IMR-90 (cell line): ENCODE measurements around the gene TBX10. TPM values are rescaled to one million over a fixed set of nuclear protein-coding genes. Genes with fewer than 3 reads are reported as not detected.

ENCODE experiments used
- ATAC-seq: fragments of 200-7000 bp; cut with Tn5 transposase; 2 replicates; pipeline ENCODE4 v1.9.1; 2020; ENCODE audit warnings: low read depth, mild to moderate bottlenecking, moderate library complexity
- BruUV-seq: library from RNA; stranded (reverse); fragments of 400-500 nt; replicated peaks from 2 replicates; lab custom pipeline; 2021; lab: Mats Ljungman, UMichigan
- CTCF ChIA-PET: fragments of 300-600 bp; formaldehyde crosslinking; extraction: SDS; loops from one replicate; lab custom pipeline; 2021; ENCODE audit warnings: antibody characterized with exemption; lab: Yijun Ruan, JAX
- POLR2A ChIA-PET: fragments of 300-600 bp; sonication (Branson Sonifier 250); formaldehyde crosslinking; loops from one replicate; lab custom pipeline; 2022; ENCODE audit warnings: antibody characterized with exemption; ENCODE audit not compliant: unreplicated experiment; lab: Charles Lee
- DNase-seq: peaks from one replicate; pipeline ENCODE4 v3.0.0; 2013
- H2AFZ ChIP-seq: replicated peaks from 2 replicates; pipeline ENCODE3; 2013; ENCODE audit warnings: low read length, mild to moderate bottlenecking; ENCODE audit not compliant: poor library complexity
- H2AK5ac ChIP-seq: 2 replicates; pipeline ENCODE4 v1.6.1; 2013; ENCODE audit warnings: low read depth, low read length, inconsistent platforms
- H2AK9ac ChIP-seq: replicated peaks from 2 replicates; pipeline ENCODE3; 2013; ENCODE audit warnings: mild to moderate bottlenecking, low read depth, low read length, moderate library complexity; ENCODE audit not compliant: poor library complexity
- H2BK120ac ChIP-seq: 2 replicates; pipeline ENCODE4 v1.6.1; 2013; ENCODE audit warnings: low read depth, low read length, inconsistent platforms
- H2BK15ac ChIP-seq: 3 replicates; pipeline ENCODE4 v1.6.1; 2013; ENCODE audit warnings: low read depth, low read length, inconsistent platforms
- H2BK20ac ChIP-seq: 2 replicates; pipeline ENCODE4 v1.6.1; 2013; ENCODE audit warnings: low read depth, mild to moderate bottlenecking, inconsistent platforms, low read length, moderate library complexity
- H2BK5ac ChIP-seq: 2 replicates; pipeline ENCODE4 v1.6.1; 2013; ENCODE audit warnings: mild to moderate bottlenecking, low read depth, low read length, inconsistent platforms; ENCODE audit not compliant: poor library complexity, severe bottlenecking
- H3K14ac ChIP-seq: replicated peaks from 2 replicates; pipeline ENCODE4 v1.6.1; 2013; ENCODE audit warnings: low read depth, low read length, inconsistent platforms
- H3K18ac ChIP-seq: 2 replicates; pipeline ENCODE4 v1.6.1; 2013; ENCODE audit warnings: low read depth, low read length, control low read depth
- H3K23ac ChIP-seq: 2 replicates; pipeline ENCODE4 v1.6.1; 2013; ENCODE audit warnings: low read depth, low read length, inconsistent platforms
- H3K27ac ChIP-seq: 2 replicates; pipeline ENCODE4 v1.5.1; 2013; ENCODE audit warnings: mild to moderate bottlenecking, control low read depth, low read length; ENCODE audit not compliant: insufficient read depth
- H3K27me3 ChIP-seq: 2 replicates; pipeline ENCODE4 v1.6.1; 2013; ENCODE audit warnings: low read length; ENCODE audit not compliant: control insufficient read depth, insufficient read depth
- H3K36me3 ChIP-seq: 2 replicates; pipeline ENCODE4 v1.6.1; 2013; ENCODE audit warnings: low read length, mixed read lengths; ENCODE audit not compliant: control insufficient read depth, insufficient read depth
- H3K4ac ChIP-seq: 2 replicates; pipeline ENCODE4 v1.6.1; 2013; ENCODE audit warnings: low read depth, low read length, inconsistent platforms
- H3K4me1 ChIP-seq: 2 replicates; pipeline ENCODE4 v1.6.1; 2013; ENCODE audit warnings: low read length, mixed read lengths; ENCODE audit not compliant: control insufficient read depth, insufficient read depth
- H3K4me2 ChIP-seq: 2 replicates; pipeline ENCODE4 v1.6.1; 2013; ENCODE audit warnings: low read depth, mild to moderate bottlenecking, control low read depth, low read length, moderate library complexity
- H3K4me3 ChIP-seq: 2 replicates; pipeline ENCODE4 v1.5.1; 2013; ENCODE audit warnings: low read depth, mild to moderate bottlenecking, control low read depth, low read length, moderate library complexity; ENCODE audit not compliant: insufficient read depth
- H3K56ac ChIP-seq: 2 replicates; pipeline ENCODE4 v1.6.1; 2013; ENCODE audit warnings: low read length, inconsistent platforms; ENCODE audit not compliant: insufficient read depth; ENCODE audit errors: extremely low read depth
- H3K79me1 ChIP-seq, 2 experiments: 2 replicates each; pipeline ENCODE4 v1.6.1; 2013; ENCODE audit warnings: low read length in 2 of 2, inconsistent platforms in 1 of 2, low read depth in 1 of 2
- H3K9ac ChIP-seq: 2 replicates; pipeline ENCODE4 v1.6.1; 2013; ENCODE audit warnings: low read depth, low read length, control low read depth
- H3K9me1 ChIP-seq: 2 replicates; pipeline ENCODE4 v1.6.1; 2013; ENCODE audit warnings: low read length, inconsistent platforms; ENCODE audit not compliant: insufficient read depth
- H3K9me3 ChIP-seq: 2 replicates; pipeline ENCODE4 v1.6.1; 2013; ENCODE audit warnings: low read length; ENCODE audit not compliant: control insufficient read depth, insufficient read depth
- H4K20me1 ChIP-seq: 2 replicates; pipeline ENCODE4 v1.6.1; 2013; ENCODE audit warnings: low read length, inconsistent platforms; ENCODE audit not compliant: insufficient read depth
- H4K5ac ChIP-seq: 2 replicates; pipeline ENCODE4 v1.6.1; 2013; ENCODE audit warnings: mild to moderate bottlenecking, low read depth, low read length, control low read depth
- H4K8ac ChIP-seq, 2 experiments: 2 replicates each; pipeline ENCODE4 v1.6.1; 2013; ENCODE audit warnings: low read depth in 2 of 2, low read length in 2 of 2, control low read depth in 1 of 2, inconsistent platforms in 1 of 2
- H4K91ac ChIP-seq: 2 replicates; pipeline ENCODE4 v1.6.1; 2013; ENCODE audit warnings: low read depth, low read length, inconsistent platforms; ENCODE audit not compliant: insufficient read depth
- BHLHE40 ChIP-seq: fragments of 150-350 bp; IDR thresholded peaks from 2 replicates; pipeline ENCODE4 v1.6.1; 2016; ENCODE audit warnings: mild to moderate bottlenecking, low read depth, low read length
- CEBPB ChIP-seq: IDR thresholded peaks from 2 replicates; pipeline ENCODE4 v1.6.1; 2012; ENCODE audit warnings: low read depth, low read length, improper control_type of control experiment
- CHD1 ChIP-seq: IDR thresholded peaks from 2 replicates; pipeline ENCODE4 v1.6.1; 2012; ENCODE audit warnings: low read depth, low read length, improper control_type of control experiment
- CTCF ChIP-seq: conservative IDR thresholded peaks from 2 replicates; pipeline ENCODE4 v1.5.1; 2012; ENCODE audit warnings: mild to moderate bottlenecking, low read depth, low read length, improper control_type of control experiment
- ELK1 ChIP-seq: fragments of 150-350 bp; IDR thresholded peaks from 2 replicates; pipeline ENCODE4 v1.6.1; 2016; ENCODE audit warnings: low read depth, mild to moderate bottlenecking, low read length, moderate library complexity, borderline replicate concordance
- FOS ChIP-seq: fragments of 150-350 bp; IDR thresholded peaks from 2 replicates; pipeline ENCODE4 v1.6.1; 2016; ENCODE audit warnings: low read depth, low read length
- MAFK ChIP-seq: IDR thresholded peaks from 2 replicates; pipeline ENCODE4 v1.6.1; 2012; ENCODE audit warnings: low read depth, low read length, improper control_type of control experiment
- MAZ ChIP-seq: IDR thresholded peaks from 2 replicates; pipeline ENCODE4 v1.6.1; 2012; ENCODE audit warnings: low read depth, mild to moderate bottlenecking, low read length, improper control_type of control experiment, moderate library complexity, borderline replicate concordance
- MXI1 ChIP-seq: IDR thresholded peaks from 2 replicates; pipeline ENCODE4 v1.6.1; 2012; ENCODE audit warnings: low read depth, mild to moderate bottlenecking, low read length, moderate library complexity, borderline replicate concordance
- NFE2L2 ChIP-seq: fragments of 150-350 bp; IDR thresholded peaks from 2 replicates; pipeline ENCODE4 v1.6.1; 2016; ENCODE audit warnings: low read depth, mild to moderate bottlenecking, low read length
- POLR2A ChIP-seq: IDR thresholded peaks from 2 replicates; pipeline ENCODE4 v1.6.1; 2012; ENCODE audit warnings: mild to moderate bottlenecking, low read depth, low read length
- RAD21 ChIP-seq: IDR thresholded peaks from 2 replicates; pipeline ENCODE4 v1.6.1; 2012; ENCODE audit warnings: low read length, improper control_type of control experiment
- RCOR1 ChIP-seq: IDR thresholded peaks from 2 replicates; pipeline ENCODE4 v1.6.1; 2012; ENCODE audit warnings: mild to moderate bottlenecking, low read length, improper control_type of control experiment; ENCODE audit not compliant: insufficient replicate concordance
- RFX5 ChIP-seq: IDR thresholded peaks from 2 replicates; pipeline ENCODE4 v1.8.0; 2012; ENCODE audit warnings: low read depth, mild to moderate bottlenecking, low read length, moderate library complexity
- SMC3 ChIP-seq: fragments of 150-350 bp; IDR thresholded peaks from 2 replicates; pipeline ENCODE4 v1.6.1; 2016; ENCODE audit warnings: low read depth, mild to moderate bottlenecking, antibody characterized with exemption, low read length, moderate library complexity
- USF2 ChIP-seq: fragments of 150-350 bp; IDR thresholded peaks from 2 replicates; pipeline ENCODE4 v1.6.1; 2017; ENCODE audit warnings: mild to moderate bottlenecking, antibody characterized with exemption, low read length, low read depth
- WGBS, 2 experiments: methylation state at CpG; one replicate each; pipeline versions ENCODE4 v1.1.5 to v1.1.7; 2013; ENCODE audit warnings: missing lambda C conversion rate in 2 of 2; ENCODE audit not compliant: insufficient read length in 1 of 2; ENCODE audit errors: extremely low coverage in 2 of 2; 5-methylcytosine and 5-hydroxymethylcytosine counted together
- dilution Hi-C: fragments of 300-500 bp; cut with HindIII; formaldehyde crosslinking; loops from one replicate; pipeline ENCODE4 v1.14.3; 2018; ENCODE audit warnings: low sequenced_read_pairs; ENCODE audit not compliant: unreplicated experiment
- in situ Hi-C: fragments of 300-500 bp; cut with MboI; formaldehyde crosslinking; loops from 3 replicates; pipeline ENCODE4 v1.14.3; 2019; ENCODE audit warnings: low sequenced_read_pairs, inconsistent platforms, mixed read lengths
- intact Hi-C: fragments of 100-400 bp; cut with micrococcal nuclease; formaldehyde crosslinking; loops from 2 replicates; pipeline ENCODE4 v1.10.0; 2022
- polyA plus RNA-seq, 3 experiments: library from polyadenylated mRNA; depleted of rRNA; stranded (reverse); fragments of >200 nt; gene quantifications; 2 replicates each; pipeline ENCODE4 v1.2.3, GENCODE V29; 2012; ENCODE audit warnings: low replicate concordance in 1 of 3
- total RNA-seq: library from RNA; depleted of rRNA; stranded (reverse); fragments of >200 nt; gene quantifications from 2 replicates; pipeline ENCODE4 v1.2.3, GENCODE V29; 2012

Gene TBX10
- total and polyA plus RNA-seq, 2 of the 4 experiments (the other 2 are of a cell fraction), result not detected

GRCh38 chr11:67654225-67654624, 14.7 kb upstream of the TBX10 start:
- WGBS, 2 experiments, result no CpG with 5 or more reads among the region's 9 CpGs
- CTCF ChIA-PET, result no interaction called here
- TF ChIP-seq RFX5 (no peak), POLR2A (no peak), MAZ (no peak), FOS (no peak), NFE2L2 (no peak), USF2 (no peak), RAD21 (no peak), MXI1 (no peak), BHLHE40 (no peak), ELK1 (no peak), MAFK (no peak), CEBPB (no peak), SMC3 (no peak), CHD1 (no peak), CTCF (no peak), RCOR1 (no peak)

More at GRCh38 chr11:67654225-67654624, 14.7 kb upstream of the TBX10 start:
- ATAC-seq (no peak), DNase-seq (no peak)
- Histone ChIP-seq H3K36me3 (no peaks in the 10 kb centered on the region), H2BK120ac (no peak overlapping the region), H3K4me1 (no peaks in the 10 kb centered on the region), H4K20me1 (0 out of 2 replicates have a peak, but pooled peaks cover 4% of the 10 kb centered on the region), H3K18ac (no peak overlapping the region), H3K9me1 (peaks cover 7% of the 10 kb centered on the region; the same call in 1 of the 2 replicates), H2AK9ac (no peak overlapping the region), H4K91ac (no peak overlapping the region), H3K14ac (no peak overlapping the region), H3K27me3 (peaks cover 7% of the 10 kb centered on the region), H4K5ac (no peak overlapping the region), H3K56ac (no peak overlapping the region), H2AK5ac (no peak overlapping the region), H3K27ac (no peak overlapping the region), H2AFZ (no peak overlapping the region), H2BK15ac (no peak overlapping the region), H3K4ac (no peak overlapping the region), H2BK5ac (no peak overlapping the region), H3K23ac (no peak overlapping the region), H3K9ac (no peak overlapping the region), H4K8ac (no peak overlapping the region), H3K79me1 (no peaks in the 10 kb centered on the region), H3K4me3 (no peak overlapping the region), H3K4me2 (no peak overlapping the region), H3K9me3 (peaks cover 3% of the 10 kb centered on the region), H2BK20ac (no peak overlapping the region)
- dilution Hi-C loops, result no loop called here
- POLR2A ChIA-PET, result no interaction called here
- intact Hi-C loops, result no loop called here
- no TSS peak for BruUV-seq
- in situ Hi-C loops, result no loop called here
